H1 (cell line): ENCODE results near the gene FSIP1. TPM values are rescaled to one million over a fixed set of nuclear protein-coding genes. Genes with fewer than 3 reads are reported as not detected.

Source experiments
- BRCA1 ChIP-seq: IDR thresholded peaks from 2 replicates; pipeline ENCODE4 v1.6.1; 2012; ENCODE audit warnings: low read depth, low read length, improper control_type of control experiment
- CEBPB ChIP-seq: IDR thresholded peaks from 2 replicates; pipeline ENCODE4 v1.6.1; 2012; ENCODE audit warnings: low read depth, low read length
- CTCF ChIP-seq, 3 experiments: IDR thresholded peaks; 1 replicate in 2 of 3; 2 replicates in 1 of 3; pipeline versions ENCODE4 v1.5.1 to v1.6.1; 2011; ENCODE audit warnings: low read length in 3 of 3, mild to moderate bottlenecking in 3 of 3, inconsistent platforms in 2 of 3, low read depth in 1 of 3, moderate library complexity in 1 of 3; ENCODE audit not compliant: insufficient read depth in 1 of 3; ENCODE audit errors: control extremely low read depth in 1 of 3
- EZH2 ChIP-seq: fragments of 200-600 bp; sonication (generic); IDR thresholded peaks from 2 replicates; pipeline ENCODE4 v1.7.1; 2012; ENCODE audit warnings: low read depth, mild to moderate bottlenecking, moderate library complexity, low read length, inconsistent platforms; ENCODE audit not compliant: severe bottlenecking
- MAX ChIP-seq: IDR thresholded peaks from 2 replicates; pipeline ENCODE4 v1.6.1; 2012; ENCODE audit warnings: inconsistent platforms
- SRF ChIP-seq: IDR thresholded peaks from 2 replicates; pipeline ENCODE4 v1.6.1; 2011; ENCODE audit warnings: mild to moderate bottlenecking, low read depth, low read length, moderate library complexity
- ZNF274 ChIP-seq: IDR thresholded peaks from 2 replicates; pipeline ENCODE4 v1.7.0; 2012; ENCODE audit warnings: low read length, borderline replicate concordance; ENCODE audit errors: extremely low read depth
- polyA plus RNA-seq, 7 experiments: library from polyadenylated mRNA; depleted of rRNA in 3 of 7; stranded (reverse) in 5 of 7; unstranded in 2 of 7; fragments of >200 nt in 5 of 7; fragments of 200-250 nt in 2 of 7; gene quantifications; 1 replicate in 5 of 7; 2 replicates in 1 of 7; 4 replicates in 1 of 7; pipeline versions ENCODE4 v1.2.1 to v1.2.3, GENCODE V29; 2011 to 2013; ENCODE audit warnings: missing spikeins in 2 of 7, mixed read lengths in 2 of 7
- total RNA-seq: library from RNA; stranded (reverse); fragmentation: NEBNext Ultra II Directional; extraction: Animal tissue kit (Norgen Biotek cat#: 25700); gene quantifications from 2 replicates; pipeline ENCODE4 v1.2.1, GENCODE V29; 2021

The FSIP1 gene
- total and polyA plus RNA-seq, 2 of the 8 experiments (the other 6 are each of a cell fraction or from before 2014, with no cell fraction given) = 0.18 to 1.3 TPM

GRCh38 chr15:39706206-39706605, 76.4 kb downstream of the FSIP1 start (continued):
- no peak for TF ChIP-seq CTCF (IDR thresholded peaks at IDR 0.05; ENCODE audit: control extremely low read depth in 1 of 3, insufficient read depth in 1 of 3, low read depth in 1 of 3, low read length in 3 of 3)
- TF ChIP-seq BRCA1 = no peak
- TF ChIP-seq CEBPB = no peak
- TF ChIP-seq SRF = no peak
- no peak for TF ChIP-seq EZH2
- no peak for TF ChIP-seq MAX
- no peak for TF ChIP-seq ZNF274
